Activated T-helper 2 cell treated with anti-CD3 and anti-CD28 coated beads, Interferon-gamma antibody, Interleukin-2, Interleukin-4, amounts not matched to agents 10 μg/mL and 5 μg/mL and 100 μg/mL, durations not matched to agents 14 hours and 24 hours and 36 hours (primary cell): Measurements from ENCODE around the gene RAB44. TPM values are rescaled to one million over a fixed set of nuclear protein-coding genes. Genes with fewer than 3 reads are reported as not detected.

ENCODE experiments used
- DNase-seq: peaks from one replicate; pipeline ENCODE4 v3.0.0; 2021; ENCODE audit warnings: low spot score
- H3K27ac Mint-ChIP-seq: one replicate; pipeline ENCODE4 v1.8.0; 2021; ENCODE audit warnings: mixed read lengths
- H3K27me3 Mint-ChIP-seq: one replicate; pipeline ENCODE4 v1.8.0; 2021; ENCODE audit warnings: low read depth, mixed read lengths
- H3K36me3 Mint-ChIP-seq: one replicate; pipeline ENCODE4 v1.8.0; 2021; ENCODE audit warnings: low read depth, mixed read lengths
- H3K4me1 Mint-ChIP-seq: one replicate; pipeline ENCODE4 v1.8.0; 2021; ENCODE audit warnings: low read depth, mixed read lengths
- H3K4me3 Mint-ChIP-seq: one replicate; pipeline ENCODE4 v1.8.0; 2021; ENCODE audit warnings: low read depth, mild to moderate bottlenecking, moderate library complexity, mixed read lengths
- H3K9me3 Mint-ChIP-seq: one replicate; pipeline ENCODE4 v1.8.0; 2021; ENCODE audit warnings: mixed read lengths
- intact Hi-C: fragments of 100-400 bp; cut with micrococcal nuclease; formaldehyde crosslinking; loops from one replicate; pipeline ENCODE4 v1.15.1; 2023
- total RNA-seq: library from RNA; stranded (reverse); gene quantifications from 2 replicates; pipeline ENCODE4 v1.2.3, GENCODE V29; 2022

The RAB44 gene
- total RNA-seq, 1 donor from 2014 or later, result not detected

- Mint-ChIP-seq H3K4me3 (no peak overlapping the region), H3K9me3 (no peaks in the 10 kb centered on the region), H3K27ac (no peak overlapping the region), H3K36me3 (no peaks in the 10 kb centered on the region), H3K27me3 (no peaks in the 10 kb centered on the region), H3K4me1 (peaks cover 12% of the 10 kb centered on the region)
- intact Hi-C loops, result no loop called here
- DNase-seq, result no peak
These were observed 39.6 kb downstream of the RAB44 start for GRCh38 chr6:36737043-36737785.

GRCh38 chr6:36738108-36738507 is 40.5 kb downstream of the RAB44 start:
- DNase-seq, result no peak
- no peak overlapping the region for H3K4me3 Mint-ChIP-seq
- no peaks in the 10 kb centered on the region for H3K36me3 Mint-ChIP-seq
- H3K27ac Mint-ChIP-seq, result no peak overlapping the region
- no peaks in the 10 kb centered on the region for H3K27me3 Mint-ChIP-seq
- no peaks in the 10 kb centered on the region for H3K9me3 Mint-ChIP-seq
- intact Hi-C loops, result no loop called here
- H3K4me1 Mint-ChIP-seq, result peaks cover 12% of the 10 kb centered on the region

GRCh38 chr6:36739947-36740817 is 42.6 kb downstream of the RAB44 start:
- no peak for DNase-seq
- H3K9me3 Mint-ChIP-seq, result no peaks in the 10 kb centered on the region
- no peak overlapping the region for H3K4me3 Mint-ChIP-seq
- H3K27me3 Mint-ChIP-seq, result no peaks in the 10 kb centered on the region
- H3K4me1 Mint-ChIP-seq, result peaks cover 6% of the 10 kb centered on the region
- intact Hi-C loops, result no loop called here
- H3K36me3 Mint-ChIP-seq, result no peaks in the 10 kb centered on the region
- no peak overlapping the region for H3K27ac Mint-ChIP-seq

- Mint-ChIP-seq H3K9me3 (no peaks in the 10 kb centered on the region), H3K27me3 (no peaks in the 10 kb centered on the region), H3K27ac (no peak overlapping the region), H3K4me1 (peaks cover 5% of the 10 kb centered on the region), H3K36me3 (no peaks in the 10 kb centered on the region), H3K4me3 (no peak overlapping the region)
- intact Hi-C loops, result no loop called here
- no peak for DNase-seq
These were observed 43.2 kb downstream of the RAB44 start for GRCh38 chr6:36740818-36741179.

- Mint-ChIP-seq H3K36me3 (no peaks in the 10 kb centered on the region), H3K4me3 (no peak overlapping the region), H3K9me3 (no peaks in the 10 kb centered on the region), H3K27ac (no peak overlapping the region), H3K4me1 (peaks cover 5% of the 10 kb centered on the region), H3K27me3 (peaks cover 4% of the 10 kb centered on the region)
- intact Hi-C loops, result no loop called here
- DNase-seq, result no peak
These were observed 44.5 kb downstream of the RAB44 start for GRCh38 chr6:36742146-36742545.

GRCh38 chr6:36743032-36743431 is 45.4 kb downstream of the RAB44 start:
- no peak for DNase-seq
- peaks cover 5% of the 10 kb centered on the region for H3K4me1 Mint-ChIP-seq
- intact Hi-C loops, result no loop called here

GRCh38 chr6:36743538-36744303 is 46.1 kb downstream of the RAB44 start:
- Mint-ChIP-seq H3K9me3 (peaks cover 4% of the 10 kb centered on the region), H3K27me3 (peaks cover 4% of the 10 kb centered on the region), H3K27ac (no peak overlapping the region), H3K4me1 (peaks cover 5% of the 10 kb centered on the region), H3K4me3 (no peak overlapping the region), H3K36me3 (no peaks in the 10 kb centered on the region)
- intact Hi-C loops, result no loop called here
- no peak for DNase-seq

More at GRCh38 chr6:36743032-36743431, 45.4 kb downstream of the RAB44 start:
- H3K4me3 Mint-ChIP-seq, result no peak overlapping the region
- peaks cover 4% of the 10 kb centered on the region for H3K27me3 Mint-ChIP-seq
- no peaks in the 10 kb centered on the region for H3K36me3 Mint-ChIP-seq
- H3K9me3 Mint-ChIP-seq, result no peaks in the 10 kb centered on the region
- no peak overlapping the region for H3K27ac Mint-ChIP-seq

GRCh38 chr6:36744304-36744673 is 46.7 kb downstream of the RAB44 start:
- H3K4me3 Mint-ChIP-seq, result no peak overlapping the region
- peaks cover 9% of the 10 kb centered on the region for H3K9me3 Mint-ChIP-seq
- H3K27ac Mint-ChIP-seq, result no peak overlapping the region
- H3K4me1 Mint-ChIP-seq, result peaks cover 5% of the 10 kb centered on the region
- intact Hi-C loops, result no loop called here
- no peak for DNase-seq
- H3K27me3 Mint-ChIP-seq, result peaks cover 4% of the 10 kb centered on the region
- H3K36me3 Mint-ChIP-seq, result no peaks in the 10 kb centered on the region

- Mint-ChIP-seq H3K9me3 (peaks cover 11% of the 10 kb centered on the region), H3K36me3 (no peaks in the 10 kb centered on the region), H3K27me3 (peaks cover 4% of the 10 kb centered on the region)
These were observed 47.7 kb downstream of the RAB44 start for GRCh38 chr6:36745283-36745682.

GRCh38 chr6:36745836-36746235 is 48.2 kb downstream of the RAB44 start:
- H3K27ac Mint-ChIP-seq, result no peak overlapping the region
- no peak overlapping the region for H3K4me3 Mint-ChIP-seq
- H3K36me3 Mint-ChIP-seq, result no peaks in the 10 kb centered on the region
- peaks cover 4% of the 10 kb centered on the region for H3K27me3 Mint-ChIP-seq
- intact Hi-C loops, result no loop called here
- peaks cover 5% of the 10 kb centered on the region for H3K4me1 Mint-ChIP-seq
- H3K9me3 Mint-ChIP-seq, result peaks cover 11% of the 10 kb centered on the region
- DNase-seq, result no peak

More at GRCh38 chr6:36745283-36745682, 47.7 kb downstream of the RAB44 start:
- intact Hi-C loops, result no loop called here
- Mint-ChIP-seq H3K4me1 (peaks cover 5% of the 10 kb centered on the region), H3K27ac (no peak overlapping the region), H3K4me3 (no peak overlapping the region)
- DNase-seq, result no peak

GRCh38 chr6:36746251-36746650 is 48.6 kb downstream of the RAB44 start:
- H3K4me1 Mint-ChIP-seq, result peaks cover 5% of the 10 kb centered on the region
- no peak overlapping the region for H3K4me3 Mint-ChIP-seq
- no peaks in the 10 kb centered on the region for H3K36me3 Mint-ChIP-seq
- no peak for DNase-seq
- peaks cover 11% of the 10 kb centered on the region for H3K9me3 Mint-ChIP-seq
- H3K27me3 Mint-ChIP-seq, result peaks cover 4% of the 10 kb centered on the region
- H3K27ac Mint-ChIP-seq, result no peak overlapping the region
- intact Hi-C loops, result no loop called here

- H3K4me3 Mint-ChIP-seq, result no peak overlapping the region
- intact Hi-C loops, result no loop called here
- peaks cover 4% of the 10 kb centered on the region for H3K27me3 Mint-ChIP-seq
- no peak overlapping the region for H3K27ac Mint-ChIP-seq
- DNase-seq, result no peak
- peaks cover 11% of the 10 kb centered on the region for H3K9me3 Mint-ChIP-seq
- H3K36me3 Mint-ChIP-seq, result no peaks in the 10 kb centered on the region
- H3K4me1 Mint-ChIP-seq, result peaks cover 27% of the 10 kb centered on the region
These were observed 52.3 kb downstream of the RAB44 start for GRCh38 chr6:36749829-36750489.
